CD14-positive monocyte (primary cell): ENCODE data around the gene CENPP. TPM values are rescaled to one million over a fixed set of nuclear protein-coding genes. Genes with fewer than 3 reads are reported as not detected.
"Not testable (repeated sequence)": the region's sequence is repeated elsewhere in the genome, so short reads cannot be mapped to it uniquely, and the experiment has no call there.

Source experiments
- DNase-seq, 3 donors: peaks; one replicate each; pipeline ENCODE4 v3.0.0-alpha.2; 2011 to 2022
- H2AFZ ChIP-seq: 2 replicates; pipeline ENCODE4 v1.6.0; 2012; ENCODE audit warnings: mild to moderate bottlenecking, low read depth, low read length, inconsistent platforms; ENCODE audit not compliant: insufficient read depth, poor library complexity, severe bottlenecking
- H3K27ac ChIP-seq, 2 donors: 1 replicate in 1 of 2; 2 replicates in 1 of 2; pipeline ENCODE4 v1.5.1; 2012 to 2013; ENCODE audit warnings: low read length in 2 of 2, control low read depth in 1 of 2, inconsistent platforms in 1 of 2, low read depth in 1 of 2, mild to moderate bottlenecking in 1 of 2
- H3K27me3 ChIP-seq, 2 donors: one replicate each; pipeline versions ENCODE4 v1.6.0 to v1.6.1; 2011 to 2013; ENCODE audit warnings: low read length in 2 of 2; ENCODE audit not compliant: control insufficient read depth in 2 of 2, insufficient read depth in 2 of 2
- H3K36me3 ChIP-seq, 2 donors: replicated peaks in 1 of 2; 1 replicate in 1 of 2; 2 replicates in 1 of 2; pipeline versions ENCODE4 v1.5.1 to v1.6.1; 2012 to 2013; ENCODE audit warnings: low read length in 2 of 2, control low read depth in 1 of 2, inconsistent platforms in 1 of 2, mild to moderate bottlenecking in 1 of 2; ENCODE audit not compliant: insufficient read depth in 2 of 2, control insufficient read depth in 1 of 2
- H3K4me1 ChIP-seq, 2 donors: 1 replicate in 1 of 2; 2 replicates in 1 of 2; pipeline versions ENCODE4 v1.5.1 to v1.6.1; 2012 to 2013; ENCODE audit warnings: low read length in 2 of 2, control low read depth in 1 of 2, inconsistent platforms in 1 of 2, mild to moderate bottlenecking in 1 of 2, moderate library complexity in 1 of 2; ENCODE audit not compliant: insufficient read depth in 2 of 2, control insufficient read depth in 1 of 2
- H3K4me2 ChIP-seq: replicated peaks from 2 replicates; pipeline ENCODE3; 2012; ENCODE audit warnings: low read length, moderate library complexity, mild to moderate bottlenecking; ENCODE audit not compliant: poor library complexity, severe bottlenecking; ENCODE audit errors: extremely low read depth
- H3K4me3 ChIP-seq, 3 experiments: fragments of 200-600 bp in 1 of 3; sonication (generic) in 1 of 3; replicated peaks in 1 of 3; 1 replicate in 2 of 3; 2 replicates in 1 of 3; pipeline ENCODE4 v1.5.1; 2011 to 2013; ENCODE audit warnings: low read length in 3 of 3, mild to moderate bottlenecking in 3 of 3, control low read depth in 2 of 3, low read depth in 2 of 3, inconsistent platforms in 1 of 3, moderate library complexity in 1 of 3
- H3K79me2 ChIP-seq: 2 replicates; pipeline ENCODE4 v1.6.0; 2012; ENCODE audit warnings: mild to moderate bottlenecking, control low read depth, inconsistent platforms, low read length, moderate library complexity; ENCODE audit not compliant: insufficient read depth
- H3K9ac ChIP-seq: 2 replicates; pipeline ENCODE4 v1.6.0; 2017; ENCODE audit warnings: low read length, mild to moderate bottlenecking; ENCODE audit not compliant: insufficient read depth, poor library complexity, severe bottlenecking
- H3K9me3 ChIP-seq, 2 donors: replicated peaks in 1 of 2; 1 replicate in 1 of 2; 2 replicates in 1 of 2; pipeline versions ENCODE4 v1.5.1 to v1.6.1; 2012 to 2013; ENCODE audit warnings: low read length in 2 of 2, control low read depth in 1 of 2; ENCODE audit not compliant: control insufficient read depth in 1 of 2, insufficient read depth in 1 of 2
- H4K20me1 ChIP-seq: 2 replicates; pipeline ENCODE4 v1.6.0; 2012; ENCODE audit warnings: mild to moderate bottlenecking, low read length, control low read depth, moderate library complexity; ENCODE audit not compliant: insufficient read depth
- H3K27ac Mint-ChIP-seq, 7 donors: one replicate each; pipeline ENCODE4 v1.8.0; 2020; ENCODE audit warnings: mild to moderate bottlenecking in 7 of 7, mixed read lengths in 7 of 7, moderate library complexity in 6 of 7, inconsistent platforms in 2 of 7
- H3K27me3 Mint-ChIP-seq, 3 donors: one replicate each; pipeline ENCODE4 v1.8.0; 2021 to 2022; ENCODE audit warnings: low read depth in 3 of 3, mild to moderate bottlenecking in 3 of 3, mixed read lengths in 3 of 3, moderate library complexity in 3 of 3, inconsistent platforms in 1 of 3
- H3K36me3 Mint-ChIP-seq, 2 donors: one replicate each; pipeline ENCODE4 v1.8.0; 2020; ENCODE audit warnings: mixed read lengths in 2 of 2, inconsistent platforms in 1 of 2, mild to moderate bottlenecking in 1 of 2
- H3K4me1 Mint-ChIP-seq: one replicate; pipeline ENCODE4 v1.8.0; 2020; ENCODE audit warnings: mild to moderate bottlenecking, mixed read lengths
- H3K4me3 Mint-ChIP-seq, 2 donors: one replicate each; pipeline ENCODE4 v1.8.0; 2020; ENCODE audit warnings: mild to moderate bottlenecking in 2 of 2, mixed read lengths in 2 of 2, moderate library complexity in 1 of 2
- H3K9me3 Mint-ChIP-seq, 7 donors: one replicate each; pipeline ENCODE4 v1.8.0; 2020 to 2022; ENCODE audit warnings: mixed read lengths in 7 of 7, mild to moderate bottlenecking in 6 of 7, moderate library complexity in 6 of 7, inconsistent platforms in 2 of 7
- CTCF ChIP-seq: fragments of 200-600 bp; IDR thresholded peaks from one replicate; pipeline ENCODE4 v1.8.0; 2022; ENCODE audit warnings: antibody characterized with exemption, mild to moderate bottlenecking
- WGBS: methylation state at CpG from one replicate; pipeline ENCODE4 v1.1.5; 2013; ENCODE audit warnings: missing lambda C conversion rate; ENCODE audit not compliant: insufficient coverage; 5-methylcytosine and 5-hydroxymethylcytosine counted together
- intact Hi-C, 2 donors: fragments of 100-400 bp; cut with micrococcal nuclease; formaldehyde crosslinking; loops; one replicate each; pipeline versions ENCODE4 v1.15.0 to v1.15.1; 2023
- polyA plus RNA-seq, 3 donors: library from polyadenylated mRNA; depleted of rRNA in 1 of 3; unstranded in 2 of 3; stranded (reverse) in 1 of 3; fragments of 300-500 nt in 2 of 3; fragments of >200 nt in 1 of 3; fragmentation: Illumina TruSeq in 2 of 3; gene quantifications; 1 replicate in 2 of 3; 2 replicates in 1 of 3; pipeline ENCODE4 v1.2.3, GENCODE V29; 2012 to 2021

CENPP gene
- polyA plus RNA-seq, 3 donors: 0.50 to 1.1 (median 1.1) TPM

GRCh38 chr9:92564504-92564903 lies 238.8 kb downstream of the CENPP start:
- H3K27me3 Mint-ChIP-seq: peaks cover 0 to 1% (median 0%) of the 10 kb centered on the region in 3 donors
- intact Hi-C loops: no loop called here
- no peak overlapping the region for H3K9ac ChIP-seq
- no peaks in the 10 kb centered on the region for H3K9me3 ChIP-seq
- no peaks in the 10 kb centered on the region for H4K20me1 ChIP-seq
- no peak for TF ChIP-seq CTCF
- H3K4me3 Mint-ChIP-seq: no peak overlapping the region
- no peak overlapping the region for H3K4me3 ChIP-seq
- H3K9me3 Mint-ChIP-seq: peaks cover 3 to 10% (median 7%) of the 10 kb centered on the region in 7 donors
- no peak for DNase-seq
- H3K27ac Mint-ChIP-seq: no peak overlapping the region
- no peaks in the 10 kb centered on the region for H3K36me3 ChIP-seq
- H3K4me1 Mint-ChIP-seq: peaks cover 14% of the 10 kb centered on the region
- peaks cover 5 to 7% of the 10 kb centered on the region in 2 donors for H3K4me1 ChIP-seq
- no peak overlapping the region for H3K4me2 ChIP-seq
- H3K27me3 ChIP-seq: no peaks in the 10 kb centered on the region
- H3K36me3 Mint-ChIP-seq: peaks cover 0 to 2% of the 10 kb centered on the region in 2 donors
- no peak overlapping the region for H2AFZ ChIP-seq
- H3K27ac ChIP-seq: no peak overlapping the region
- no peaks in the 10 kb centered on the region for H3K79me2 ChIP-seq

GRCh38 chr9:92564982-92565381 lies 239.2 kb downstream of the CENPP start:
- no peak overlapping the region for H3K4me2 ChIP-seq
- H4K20me1 ChIP-seq: no peaks in the 10 kb centered on the region
- no peak overlapping the region for H3K9ac ChIP-seq
- H3K4me3 ChIP-seq: no peak overlapping the region
- intact Hi-C loops: no loop called here
- DNase-seq: no peak
- Mint-ChIP-seq H3K4me1 (peaks cover 14% of the 10 kb centered on the region), H3K36me3 (peaks cover 0 to 2% of the 10 kb centered on the region in 2 donors), H3K27ac (no peak overlapping the region), H3K27me3 (peaks cover 0 to 1% (median 0%) of the 10 kb centered on the region in 3 donors), H3K9me3 (peaks cover 3 to 12% (median 10%) of the 10 kb centered on the region in 7 donors), H3K4me3 (no peak overlapping the region)
- no peaks in the 10 kb centered on the region for H3K27me3 ChIP-seq
- H3K4me1 ChIP-seq: peaks cover 5 to 7% of the 10 kb centered on the region in 2 donors
- H2AFZ ChIP-seq: no peak overlapping the region
- H3K36me3 ChIP-seq: no peaks in the 10 kb centered on the region
- no peak for TF ChIP-seq CTCF
- no peak overlapping the region for H3K27ac ChIP-seq
- H3K79me2 ChIP-seq: no peaks in the 10 kb centered on the region
- no CpG with 5 or more reads among the region's 2 CpGs for WGBS
- no peaks in the 10 kb centered on the region for H3K9me3 ChIP-seq

DNA sequence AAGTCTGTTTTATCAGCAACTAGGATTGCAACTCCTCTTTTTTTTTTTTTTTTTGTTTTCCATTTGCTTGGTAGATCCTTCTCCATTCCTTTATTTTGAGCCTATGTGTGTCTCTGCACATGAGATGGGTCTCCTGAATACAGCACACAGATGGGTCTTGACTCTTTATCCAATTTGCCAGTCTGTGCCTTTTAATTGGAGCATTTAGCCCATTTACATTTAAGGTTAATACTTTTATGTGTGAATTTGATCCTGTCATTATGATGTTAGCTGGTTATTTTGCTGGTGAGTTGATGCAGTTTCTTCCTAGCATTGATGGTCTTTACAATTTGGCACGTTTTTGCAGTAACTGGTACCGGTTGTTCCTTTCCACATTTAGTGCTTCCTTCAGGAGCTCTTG lies 246.1 kb downstream of the CENPP start:
- H3K9me3 Mint-ChIP-seq: peaks cover 10 to 29% (median 19%) of the 10 kb centered on the region in 7 donors
- H3K27ac Mint-ChIP-seq, H3K79me2 ChIP-seq, intact Hi-C loops, H3K36me3 ChIP-seq, H3K27me3 Mint-ChIP-seq, H3K9me3 ChIP-seq, H3K4me3 Mint-ChIP-seq, DNase-seq, H4K20me1 ChIP-seq, H3K4me2 ChIP-seq, H3K27me3 ChIP-seq, H2AFZ ChIP-seq, H3K4me3 ChIP-seq, H3K27ac ChIP-seq, H3K9ac ChIP-seq: not testable (repeated sequence)
- peaks cover 2 to 12% of the 10 kb centered on the region in 2 donors for H3K36me3 Mint-ChIP-seq
- peaks cover 12% of the 10 kb centered on the region for H3K4me1 Mint-ChIP-seq
- no CpG with 5 or more reads among the region's 2 CpGs for WGBS
- H3K4me1 ChIP-seq: peaks cover 11% of the 10 kb centered on the region in 2 donors
